GM23338 (cell line): ENCODE results near the gene EIF2S3. TPM values are rescaled to one million over a fixed set of nuclear protein-coding genes. Genes with fewer than 3 reads are reported as not detected.

Experiments used
- ATAC-seq: fragments of 200-7000 bp; cut with Tn5 transposase; 3 replicates; pipeline ENCODE4 v1.9.1; 2020
- DNase-seq: peaks from one replicate; pipeline ENCODE4 v3.0.0-alpha.2; 2015; ENCODE audit warnings: low spot score
- H2AFZ ChIP-seq: fragments of 200-600 bp; sonication (generic); 2 replicates; pipeline ENCODE4 v1.8.0; 2016; ENCODE audit warnings: antibody characterized with exemption, mild to moderate bottlenecking, moderate library complexity
- H3F3A ChIP-seq: fragments of 200-600 bp; sonication (generic); replicated peaks from 2 replicates; pipeline ENCODE4 v1.8.0; 2017; ENCODE audit warnings: antibody characterized with exemption, mixed run types, low read depth
- H3K27ac ChIP-seq: fragments of 200-600 bp; sonication (generic); 2 replicates; pipeline ENCODE4 v1.6.1; 2016; ENCODE audit warnings: low read depth
- H3K27me3 ChIP-seq: fragments of 200-600 bp; sonication (generic); 2 replicates; pipeline ENCODE4 v1.8.0; 2016; ENCODE audit warnings: mild to moderate bottlenecking, mixed run types, moderate library complexity; ENCODE audit not compliant: insufficient read depth
- H3K36me3 ChIP-seq: fragments of 200-600 bp; sonication (generic); 2 replicates; pipeline ENCODE4 v1.8.0; 2016; ENCODE audit warnings: mild to moderate bottlenecking; ENCODE audit not compliant: insufficient read depth
- H3K4me1 ChIP-seq: fragments of 200-600 bp; sonication (generic); 2 replicates; pipeline ENCODE4 v1.8.0; 2016; ENCODE audit warnings: mild to moderate bottlenecking, moderate library complexity; ENCODE audit not compliant: insufficient read depth
- H3K4me2 ChIP-seq: fragments of 200-600 bp; sonication (generic); 2 replicates; pipeline ENCODE4 v1.7.1; 2017; ENCODE audit warnings: mixed run types
- H3K4me3 ChIP-seq: fragments of 200-600 bp; sonication (generic); 2 replicates; pipeline ENCODE4 v1.6.1; 2016; ENCODE audit warnings: mixed run types
- H3K79me2 ChIP-seq: fragments of 200-600 bp; sonication (generic); replicated peaks from 2 replicates; pipeline ENCODE4 v1.8.0; 2017; ENCODE audit warnings: mild to moderate bottlenecking; ENCODE audit not compliant: insufficient read depth
- H3K9me2 ChIP-seq: fragments of 200-600 bp; sonication (generic); 2 replicates; pipeline ENCODE4 v1.8.0; 2017; ENCODE audit not compliant: insufficient read depth
- H4K20me1 ChIP-seq: fragments of 200-600 bp; sonication (generic); replicated peaks from 2 replicates; pipeline ENCODE4 v1.8.0; 2017; ENCODE audit warnings: mild to moderate bottlenecking; ENCODE audit not compliant: insufficient read depth
- H3K27ac Mint-ChIP-seq: 2 replicates; pipeline ENCODE4 v1.8.0; 2020; ENCODE audit warnings: inconsistent platforms, mild to moderate bottlenecking, moderate library complexity, mixed read lengths
- H3K27me3 Mint-ChIP-seq: 3 replicates; pipeline ENCODE4 v1.8.0; 2022; ENCODE audit warnings: low read depth, mild to moderate bottlenecking, moderate library complexity, mixed read lengths, inconsistent platforms; ENCODE audit not compliant: insufficient read depth, poor library complexity
- H3K36me3 Mint-ChIP-seq: 3 replicates; pipeline ENCODE4 v1.8.0; 2021; ENCODE audit warnings: low read depth, mild to moderate bottlenecking, inconsistent platforms, moderate library complexity, mixed read lengths
- H3K4me1 Mint-ChIP-seq: 3 replicates; pipeline ENCODE4 v1.8.0; 2020; ENCODE audit warnings: mild to moderate bottlenecking, inconsistent platforms, mixed read lengths
- H3K4me3 Mint-ChIP-seq: 3 replicates; pipeline ENCODE4 v1.8.0; 2021; ENCODE audit warnings: moderate library complexity, mild to moderate bottlenecking, inconsistent platforms, mixed read lengths
- H3K9me3 Mint-ChIP-seq: 3 replicates; pipeline ENCODE4 v1.8.0; 2020; ENCODE audit warnings: moderate library complexity, mild to moderate bottlenecking, inconsistent platforms, mixed read lengths
- CREB1 ChIP-seq: fragments of 250-450 bp; sonication (Bioruptor Pico); IDR thresholded peaks from 2 replicates; pipeline ENCODE4 v1.5.0; 2020; ENCODE audit warnings: low read depth, mild to moderate bottlenecking, moderate library complexity
- EZH2phosphoT487 ChIP-seq: fragments of 200-600 bp; sonication (generic); IDR thresholded peaks from one replicate; pipeline ENCODE4 v1.8.1; 2018; ENCODE audit warnings: antibody characterized with exemption; ENCODE audit not compliant: unreplicated experiment
- NANOG ChIP-seq: IDR thresholded peaks from 2 replicates; pipeline ENCODE4 v1.6.1; 2016; ENCODE audit warnings: antibody characterized with exemption, borderline replicate concordance
- POLR2AphosphoS5 ChIP-seq: IDR thresholded peaks from 2 replicates; pipeline ENCODE4 v1.6.1; 2016; ENCODE audit warnings: antibody characterized with exemption, low read depth
- ZNF114 ChIP-seq: fragments of 250-450 bp; sonication (Bioruptor Pico); IDR thresholded peaks from 2 replicates; pipeline ENCODE4 v1.5.0; 2020; ENCODE audit warnings: mild to moderate bottlenecking, moderate library complexity
- ZNF331 ChIP-seq: fragments of 250-450 bp; sonication (Bioruptor Pico); IDR thresholded peaks from 2 replicates; pipeline ENCODE4 v1.5.0; 2020; ENCODE audit warnings: low read depth, mild to moderate bottlenecking, moderate library complexity
- polyA plus RNA-seq: library from polyadenylated mRNA; unstranded; fragments of >200 nt; fragmentation: Nextera tagmentation; extraction: Ambion mirVana; gene quantifications from 2 replicates; pipeline ENCODE4 v1.2.1, GENCODE V29; 2016
- total RNA-seq: library from RNA; depleted of rRNA; stranded (reverse); fragments of >200 nt; shearing (Covaris generic); gene quantifications from 2 replicates; pipeline ENCODE4 v1.2.3, GENCODE V29; 2014
- TF ChIP-seq, protein P1 (sequence below): IDR thresholded peaks from 2 replicates; pipeline ENCODE4 v1.6.1; 2016; ENCODE audit warnings: antibody characterized with exemption
- TF ChIP-seq, protein P2 (sequence below): fragments of 250-450 bp; sonication (Bioruptor Pico); IDR thresholded peaks from 2 replicates; pipeline ENCODE4 v1.5.0; 2020; ENCODE audit warnings: mild to moderate bottlenecking, moderate library complexity

The EIF2S3 gene
- total and polyA plus RNA-seq, 2 experiments from 2014 or later, result 90.5 to 323 TPM

DNA sequence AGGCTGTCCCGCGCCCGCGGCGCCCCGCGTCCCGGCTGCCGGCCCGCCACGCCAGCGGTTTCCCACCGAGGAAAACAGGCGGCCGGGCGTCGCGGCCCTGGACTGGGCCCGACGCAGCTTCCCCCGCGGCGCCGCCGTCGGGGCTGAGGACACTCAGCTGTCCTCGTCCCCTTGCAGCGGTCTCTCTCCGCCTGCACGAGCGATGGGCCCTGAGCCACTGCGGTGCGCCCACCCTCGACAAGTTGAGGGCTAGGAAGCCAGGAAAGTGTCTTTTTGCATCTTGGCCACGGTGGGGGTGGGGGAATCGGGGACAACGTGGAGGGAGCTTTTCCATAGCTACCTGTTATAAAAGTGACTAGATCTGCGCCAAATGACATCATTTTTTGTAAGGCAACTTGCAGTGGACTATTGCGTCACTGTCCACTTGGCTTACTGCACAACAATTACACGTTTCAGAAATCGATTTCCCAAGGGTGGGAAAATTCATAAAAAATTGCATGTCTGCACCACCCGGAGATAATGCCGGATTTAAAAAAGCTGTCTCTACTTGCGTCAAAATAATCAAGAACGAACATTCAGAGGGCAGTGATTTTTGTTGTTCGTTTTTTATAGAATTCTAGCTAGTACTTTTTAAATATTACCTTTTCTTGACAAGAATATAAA lies 28.9 kb upstream of the EIF2S3 start:
- Histone ChIP-seq H2AFZ (no peak overlapping the region), H3K36me3 (no peaks in the 10 kb centered on the region), H3K4me3 (peak overlapping the region; percentile 91), H3K79me2 (peaks cover 40% of the 10 kb centered on the region), H4K20me1 (peaks cover 5% of the 10 kb centered on the region; the same call in 1 of the 2 replicates), H3K4me1 (no peaks in the 10 kb centered on the region), H3F3A (no peaks in the 10 kb centered on the region), H3K27me3 (peaks cover 37% of the 10 kb centered on the region), H3K27ac (peak overlapping the region; percentile 95), H3K4me2 (peak overlapping the region; percentile 76), H3K9me2 (no peaks in the 10 kb centered on the region)
- Mint-ChIP-seq H3K27ac (peak overlapping the region; percentile 92), H3K4me3 (peak overlapping the region; percentile 80), H3K9me3 (no peaks in the 10 kb centered on the region), H3K4me1 (peaks cover 2% of the 10 kb centered on the region; the same call in 2 of the 3 replicates), H3K36me3 (peaks cover 11% of the 10 kb centered on the region), H3K27me3 (peaks cover 10% of the 10 kb centered on the region)
- TF ChIP-seq CREB1 (CRISPR knock-in tag) (peak; percentile 52), NANOG (no peak), ZNF114 (no peak), POLR2AphosphoS5 (no peak), EZH2phosphoT487 (no peak), ZNF331 (no peak)
- TF ChIP-seq, protein P1, sequence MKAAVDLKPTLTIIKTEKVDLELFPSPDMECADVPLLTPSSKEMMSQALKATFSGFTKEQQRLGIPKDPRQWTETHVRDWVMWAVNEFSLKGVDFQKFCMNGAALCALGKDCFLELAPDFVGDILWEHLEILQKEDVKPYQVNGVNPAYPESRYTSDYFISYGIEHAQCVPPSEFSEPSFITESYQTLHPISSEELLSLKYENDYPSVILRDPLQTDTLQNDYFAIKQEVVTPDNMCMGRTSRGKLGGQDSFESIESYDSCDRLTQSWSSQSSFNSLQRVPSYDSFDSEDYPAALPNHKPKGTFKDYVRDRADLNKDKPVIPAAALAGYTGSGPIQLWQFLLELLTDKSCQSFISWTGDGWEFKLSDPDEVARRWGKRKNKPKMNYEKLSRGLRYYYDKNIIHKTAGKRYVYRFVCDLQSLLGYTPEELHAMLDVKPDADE, result no peak
- TF ChIP-seq, protein P2, sequence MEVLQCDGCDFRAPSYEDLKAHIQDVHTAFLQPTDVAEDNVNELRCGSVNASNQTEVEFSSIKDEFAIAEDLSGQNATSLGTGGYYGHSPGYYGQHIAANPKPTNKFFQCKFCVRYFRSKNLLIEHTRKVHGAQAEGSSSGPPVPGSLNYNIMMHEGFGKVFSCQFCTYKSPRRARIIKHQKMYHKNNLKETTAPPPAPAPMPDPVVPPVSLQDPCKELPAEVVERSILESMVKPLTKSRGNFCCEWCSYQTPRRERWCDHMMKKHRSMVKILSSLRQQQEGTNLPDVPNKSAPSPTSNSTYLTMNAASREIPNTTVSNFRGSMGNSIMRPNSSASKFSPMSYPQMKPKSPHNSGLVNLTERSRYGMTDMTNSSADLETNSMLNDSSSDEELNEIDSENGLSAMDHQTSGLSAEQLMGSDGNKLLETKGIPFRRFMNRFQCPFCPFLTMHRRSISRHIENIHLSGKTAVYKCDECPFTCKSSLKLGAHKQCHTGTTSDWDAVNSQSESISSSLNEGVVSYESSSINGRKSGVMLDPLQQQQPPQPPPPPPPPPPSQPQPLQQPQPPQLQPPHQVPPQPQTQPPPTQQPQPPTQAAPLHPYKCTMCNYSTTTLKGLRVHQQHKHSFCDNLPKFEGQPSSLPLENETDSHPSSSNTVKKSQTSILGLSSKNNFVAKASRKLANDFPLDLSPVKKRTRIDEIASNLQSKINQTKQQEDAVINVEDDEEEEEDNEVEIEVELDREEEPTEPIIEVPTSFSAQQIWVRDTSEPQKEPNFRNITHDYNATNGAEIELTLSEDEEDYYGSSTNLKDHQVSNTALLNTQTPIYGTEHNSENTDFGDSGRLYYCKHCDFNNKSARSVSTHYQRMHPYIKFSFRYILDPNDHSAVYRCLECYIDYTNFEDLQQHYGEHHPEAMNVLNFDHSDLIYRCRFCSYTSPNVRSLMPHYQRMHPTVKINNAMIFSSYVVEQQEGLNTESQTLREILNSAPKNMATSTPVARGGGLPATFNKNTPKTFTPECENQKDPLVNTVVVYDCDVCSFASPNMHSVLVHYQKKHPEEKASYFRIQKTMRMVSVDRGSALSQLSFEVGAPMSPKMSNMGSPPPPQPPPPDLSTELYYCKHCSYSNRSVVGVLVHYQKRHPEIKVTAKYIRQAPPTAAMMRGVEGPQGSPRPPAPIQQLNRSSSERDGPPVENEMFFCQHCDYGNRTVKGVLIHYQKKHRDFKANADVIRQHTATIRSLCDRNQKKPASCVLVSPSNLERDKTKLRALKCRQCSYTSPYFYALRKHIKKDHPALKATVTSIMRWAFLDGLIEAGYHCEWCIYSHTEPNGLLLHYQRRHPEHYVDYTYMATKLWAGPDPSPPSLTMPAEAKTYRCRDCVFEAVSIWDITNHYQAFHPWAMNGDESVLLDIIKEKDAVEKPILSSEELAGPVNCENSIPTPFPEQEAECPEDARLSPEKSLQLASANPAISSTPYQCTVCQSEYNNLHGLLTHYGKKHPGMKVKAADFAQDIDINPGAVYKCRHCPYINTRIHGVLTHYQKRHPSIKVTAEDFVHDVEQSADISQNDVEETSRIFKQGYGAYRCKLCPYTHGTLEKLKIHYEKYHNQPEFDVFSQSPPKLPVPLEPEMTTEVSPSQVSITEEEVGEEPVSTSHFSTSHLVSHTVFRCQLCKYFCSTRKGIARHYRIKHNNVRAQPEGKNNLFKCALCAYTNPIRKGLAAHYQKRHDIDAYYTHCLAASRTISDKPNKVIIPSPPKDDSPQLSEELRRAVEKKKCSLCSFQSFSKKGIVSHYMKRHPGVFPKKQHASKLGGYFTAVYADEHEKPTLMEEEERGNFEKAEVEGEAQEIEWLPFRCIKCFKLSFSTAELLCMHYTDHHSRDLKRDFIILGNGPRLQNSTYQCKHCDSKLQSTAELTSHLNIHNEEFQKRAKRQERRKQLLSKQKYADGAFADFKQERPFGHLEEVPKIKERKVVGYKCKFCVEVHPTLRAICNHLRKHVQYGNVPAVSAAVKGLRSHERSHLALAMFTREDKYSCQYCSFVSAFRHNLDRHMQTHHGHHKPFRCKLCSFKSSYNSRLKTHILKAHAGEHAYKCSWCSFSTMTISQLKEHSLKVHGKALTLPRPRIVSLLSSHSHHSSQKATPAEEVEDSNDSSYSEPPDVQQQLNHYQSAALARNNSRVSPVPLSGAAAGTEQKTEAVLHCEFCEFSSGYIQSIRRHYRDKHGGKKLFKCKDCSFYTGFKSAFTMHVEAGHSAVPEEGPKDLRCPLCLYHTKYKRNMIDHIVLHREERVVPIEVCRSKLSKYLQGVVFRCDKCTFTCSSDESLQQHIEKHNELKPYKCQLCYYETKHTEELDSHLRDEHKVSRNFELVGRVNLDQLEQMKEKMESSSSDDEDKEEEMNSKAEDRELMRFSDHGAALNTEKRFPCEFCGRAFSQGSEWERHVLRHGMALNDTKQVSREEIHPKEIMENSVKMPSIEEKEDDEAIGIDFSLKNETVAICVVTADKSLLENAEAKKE, result no peak
- DNase-seq (peak; percentile 23), ATAC-seq (peak; percentile 60)
